HG02981 (cell line): ENCODE results near the gene ILDR2.
"Not testable (repeated sequence)": the region's sequence is repeated elsewhere in the genome, so short reads cannot be mapped to it uniquely, and the experiment has no call there.

Source experiments
- ATAC-seq: cut with Tn5 transposase; IDR thresholded peaks from one replicate; pipeline ENCODE4 v1.9.1; 2021; ENCODE audit warnings: mild to moderate bottlenecking, moderate library complexity; ENCODE audit not compliant: unreplicated experiment

ILDR2 gene

GRCh38 chr1:166889776-166890175 is 85.6 kb downstream of the ILDR2 start:
- no peak for ATAC-seq

GRCh38 chr1:166888373-166889111 is 86.8 kb downstream of the ILDR2 start:
- no peak for ATAC-seq

- ATAC-seq, result no peak
These were observed 90.4 kb downstream of the ILDR2 start for GRCh38 chr1:166884971-166885370.

- ATAC-seq, result no peak
These were observed 91.2 kb downstream of the ILDR2 start for GRCh38 chr1:166884040-166884642.

- ATAC-seq, result no peak
These were observed 92.4 kb downstream of the ILDR2 start for GRCh38 chr1:166882893-166883292.

GRCh38 chr1:166878173-166878917 is 97.0 kb downstream of the ILDR2 start:
- not testable (repeated sequence) for ATAC-seq

GRCh38 chr1:166876540-166876838 is 98.9 kb downstream of the ILDR2 start:
- ATAC-seq, result peak; percentile 1

GRCh38 chr1:166875734-166876539 is 99.4 kb downstream of the ILDR2 start, which contains the start of gene TADA1:
TSS of gene TADA1 (minus strand) at chr1:166876264. CDS start at chr1:166876233, 31 bp downstream.
- peak; percentile 86 for ATAC-seq

GRCh38 chr1:166875302-166875733 is 100.0 kb downstream of the ILDR2 start:
- ATAC-seq, result no peak

- ATAC-seq, result no peak
These were observed 100.9 kb downstream of the ILDR2 start for GRCh38 chr1:166874464-166874863.

GRCh38 chr1:166870584-166870983 is 104.8 kb downstream of the ILDR2 start:
- no peak for ATAC-seq

GRCh38 chr1:166869318-166870099 is 105.8 kb downstream of the ILDR2 start:
- peak; percentile 59 for ATAC-seq

- ATAC-seq, result no peak
These were observed 106.7 kb downstream of the ILDR2 start for GRCh38 chr1:166868639-166869038.

- ATAC-seq, result no peak
These were observed 109.4 kb downstream of the ILDR2 start for GRCh38 chr1:166865926-166866325.

- ATAC-seq, result no peak
These were observed 115.7 kb downstream of the ILDR2 start for GRCh38 chr1:166859597-166859996.

- ATAC-seq, result no peak
These were observed 116.5 kb downstream of the ILDR2 start for GRCh38 chr1:166858726-166859419.
